AG04449 (cell line): ENCODE results near the gene TBC1D32.
A peak's percentile ranks its signal among the peaks of the same experiment; 100 is the strongest.

ENCODE experiments used
- CTCF ChIA-PET: fragments of 350-600 bp; formaldehyde crosslinking; extraction: SDS; loops from one replicate; lab custom pipeline; 2021; ENCODE audit warnings: antibody characterized with exemption; lab: Yijun Ruan, JAX
- POLR2A ChIA-PET: fragments of 400-600, 350-600 bp; formaldehyde crosslinking; extraction: SDS; loops from one replicate; lab custom pipeline; 2020; ENCODE audit warnings: antibody characterized with exemption, inconsistent platforms; lab: Yijun Ruan, JAX
- DNase-seq: peaks from one replicate; pipeline ENCODE4 v3.0.0-alpha.2; 2010; ENCODE audit warnings: low read depth, low spot score
- H3K4me3 ChIP-seq: 2 replicates; pipeline ENCODE4 v1.5.1; 2011; ENCODE audit warnings: low read depth, mild to moderate bottlenecking, control low read depth, low read length
- TF ChIP-seq, protein P1 (sequence below): IDR thresholded peaks from one replicate; pipeline ENCODE4 v1.5.1; 2011; ENCODE audit warnings: mild to moderate bottlenecking, moderate library complexity, low read length, control low read depth, inconsistent platforms; ENCODE audit not compliant: insufficient read depth; ENCODE audit errors: missing control alignments

Gene TBC1D32

DNA sequence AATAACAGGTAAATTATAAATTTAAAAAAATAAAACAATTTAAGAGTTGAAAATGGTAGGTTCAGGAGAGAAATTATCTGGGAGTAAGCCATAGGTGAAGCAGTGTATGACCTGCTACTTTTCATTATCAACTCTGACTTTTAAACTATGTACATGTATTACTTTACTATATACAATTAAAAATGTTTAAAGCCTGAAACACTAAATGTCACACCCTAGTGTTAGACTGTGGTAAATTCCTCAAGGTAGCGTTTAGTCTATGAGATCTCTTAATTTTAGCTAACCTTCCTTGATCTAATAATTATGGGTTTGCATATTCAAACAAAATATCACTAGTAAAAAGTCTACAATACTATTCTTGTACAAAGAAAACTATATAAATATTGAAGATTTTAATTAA, 22.3 kb upstream of the TBC1D32 start:
- ChIA-PET CTCF (no interaction called here), POLR2A (no interaction called here)
- no peak overlapping the region for H3K4me3 ChIP-seq
- no peak for DNase-seq
- TF ChIP-seq, protein P1, sequence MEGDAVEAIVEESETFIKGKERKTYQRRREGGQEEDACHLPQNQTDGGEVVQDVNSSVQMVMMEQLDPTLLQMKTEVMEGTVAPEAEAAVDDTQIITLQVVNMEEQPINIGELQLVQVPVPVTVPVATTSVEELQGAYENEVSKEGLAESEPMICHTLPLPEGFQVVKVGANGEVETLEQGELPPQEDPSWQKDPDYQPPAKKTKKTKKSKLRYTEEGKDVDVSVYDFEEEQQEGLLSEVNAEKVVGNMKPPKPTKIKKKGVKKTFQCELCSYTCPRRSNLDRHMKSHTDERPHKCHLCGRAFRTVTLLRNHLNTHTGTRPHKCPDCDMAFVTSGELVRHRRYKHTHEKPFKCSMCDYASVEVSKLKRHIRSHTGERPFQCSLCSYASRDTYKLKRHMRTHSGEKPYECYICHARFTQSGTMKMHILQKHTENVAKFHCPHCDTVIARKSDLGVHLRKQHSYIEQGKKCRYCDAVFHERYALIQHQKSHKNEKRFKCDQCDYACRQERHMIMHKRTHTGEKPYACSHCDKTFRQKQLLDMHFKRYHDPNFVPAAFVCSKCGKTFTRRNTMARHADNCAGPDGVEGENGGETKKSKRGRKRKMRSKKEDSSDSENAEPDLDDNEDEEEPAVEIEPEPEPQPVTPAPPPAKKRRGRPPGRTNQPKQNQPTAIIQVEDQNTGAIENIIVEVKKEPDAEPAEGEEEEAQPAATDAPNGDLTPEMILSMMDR = no peak

DNA sequence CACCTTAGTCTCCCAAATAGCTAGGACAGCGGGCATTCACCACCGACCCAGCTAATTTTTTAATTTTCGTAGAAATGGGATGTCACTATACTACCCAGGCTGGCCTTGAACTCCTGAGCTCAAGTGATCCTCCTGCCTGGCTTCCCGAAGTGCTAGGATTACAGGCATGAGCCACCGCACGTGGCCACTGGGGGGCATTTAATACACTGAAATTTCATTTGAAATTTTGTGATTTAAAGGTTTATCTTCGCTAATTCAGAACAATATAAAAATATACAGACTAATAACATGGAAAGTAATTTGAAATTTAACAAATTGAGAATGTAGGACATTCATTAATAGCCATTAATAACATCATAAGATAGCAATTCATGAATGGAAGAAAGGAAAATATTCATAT, 20.5 kb upstream of the TBC1D32 start:
- ChIA-PET POLR2A (no interaction called here), CTCF (interaction anchor here (0.8 kb wide), 1 partner anchor 462 kb away, joined by 3 read pairs; no protein-coding TSS in a partner anchor)
- DNase-seq = no peak
- H3K4me3 ChIP-seq = no peak overlapping the region
- TF ChIP-seq, protein P1 = peak; percentile 23

DNA sequence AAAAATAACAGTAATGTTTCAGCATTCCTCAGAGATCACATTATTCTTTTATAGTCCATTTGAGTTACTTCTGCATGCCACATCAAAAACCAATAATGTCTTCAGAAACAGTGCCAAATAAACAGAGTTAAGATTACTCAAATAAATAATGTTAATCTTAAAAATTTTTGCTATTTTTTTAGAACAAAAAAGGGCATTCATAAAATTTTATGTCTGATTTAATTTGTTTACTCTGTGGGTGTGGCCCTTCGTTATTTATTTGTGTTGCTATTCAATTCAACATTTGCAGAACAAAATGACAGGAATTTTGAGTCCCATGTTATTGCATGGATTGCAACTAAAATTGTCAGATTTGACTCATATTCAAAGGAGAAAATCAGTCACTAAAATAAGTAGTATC, 18.7 kb upstream of the TBC1D32 start:
- no peak overlapping the region for H3K4me3 ChIP-seq
- no peak for DNase-seq
- ChIA-PET CTCF (interaction anchor here (1.2 kb wide), 1 partner anchor 832 kb away, joined by 3 read pairs; no protein-coding TSS in a partner anchor), POLR2A (no interaction called here)
- TF ChIP-seq, protein P1 = no peak

DNA sequence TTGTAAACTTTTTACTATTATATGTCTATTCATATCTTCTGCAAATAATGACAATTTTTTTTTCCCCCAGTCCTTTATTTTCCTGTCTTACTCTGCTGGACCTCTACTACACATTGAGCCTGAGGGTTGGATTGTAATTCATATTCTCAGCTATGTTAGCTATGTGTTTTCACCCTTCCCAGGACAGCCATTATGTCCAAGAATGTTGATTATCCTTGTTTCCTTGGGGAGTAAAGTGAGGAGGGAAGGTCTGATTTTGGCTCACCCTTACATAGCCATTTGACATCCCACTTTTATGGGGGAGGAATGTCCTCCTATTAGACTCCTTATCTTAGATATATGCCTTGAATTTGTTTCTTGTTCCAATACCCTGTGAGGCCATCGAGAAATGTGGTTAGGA, 17.6 kb upstream of the TBC1D32 start:
- TF ChIP-seq, protein P1 = no peak
- ChIA-PET CTCF (no interaction called here), POLR2A (no interaction called here)
- no peak for DNase-seq
- H3K4me3 ChIP-seq = no peak overlapping the region

DNA sequence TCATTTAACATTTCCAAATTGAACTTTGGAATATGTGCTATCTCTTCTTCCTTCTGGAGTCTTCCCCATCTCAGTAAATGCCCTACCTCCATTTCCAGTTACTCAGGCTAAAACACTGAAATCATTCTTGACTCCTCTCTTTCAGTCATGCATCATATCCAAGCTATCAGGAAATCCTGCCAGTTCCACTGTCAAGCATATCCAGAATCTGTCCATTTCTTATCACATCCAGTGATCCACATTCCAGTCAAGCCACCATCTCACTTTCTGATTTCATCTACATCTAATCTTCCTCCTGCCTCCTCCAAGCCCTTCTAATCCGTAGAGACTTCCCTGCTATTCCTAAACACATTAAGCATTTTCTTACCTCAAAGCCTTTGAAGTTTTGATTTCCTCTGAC, 15.3 kb upstream of the TBC1D32 start:
- POLR2A ChIA-PET = no interaction called here
- CTCF ChIA-PET = no interaction called here
- TF ChIP-seq, protein P1 = no peak
- DNase-seq = no peak
- no peak overlapping the region for H3K4me3 ChIP-seq

DNA sequence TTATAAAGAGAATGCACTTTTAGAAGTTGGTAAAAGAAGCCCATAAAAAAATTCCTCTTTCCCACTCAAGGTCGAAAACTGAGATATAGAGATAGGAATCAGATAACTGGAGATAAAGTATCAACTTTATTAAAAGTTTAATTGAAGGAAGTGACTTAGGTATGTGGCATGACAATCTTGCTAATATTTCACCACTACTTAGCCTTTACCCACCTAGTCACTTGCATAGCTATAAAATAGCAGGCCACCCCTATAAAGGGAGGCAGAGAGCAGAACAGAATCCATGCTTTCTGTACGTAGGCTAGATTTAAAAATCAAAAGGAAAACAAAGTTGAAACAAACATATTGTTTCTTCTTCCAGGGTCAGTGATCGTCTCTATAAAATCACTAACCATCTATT, 13.2 kb upstream of the TBC1D32 start:
- ChIA-PET CTCF (no interaction called here), POLR2A (no interaction called here)
- TF ChIP-seq, protein P1 = no peak
- DNase-seq = no peak
- no peak overlapping the region for H3K4me3 ChIP-seq
